ENCODE results near the gene RPS21. TPM values are rescaled to one million over a fixed set of nuclear protein-coding genes. Genes with fewer than 3 reads are reported as not detected.

The RPS21 gene
- total and polyA plus RNA-seq, 2 of the 13 experiments (the other 11 are each of a cell fraction or from before 2014, with no cell fraction given) = 2,647 to 11,063 TPM

- TF ChIP-seq TRAFD1 (CRISPR knock-in tag; IDR thresholded peaks at IDR 0.05; ENCODE audit: borderline replicate concordance) (no peak), STAG1 (CRISPR knock-in tag; IDR thresholded peaks at IDR 0.05) (no peak), ZBTB44 (CRISPR knock-in tag; IDR thresholded peaks at IDR 0.05) (no peak), ZNF503 (CRISPR knock-in tag; IDR thresholded peaks at IDR 0.05) (no peak), ZNF251 (CRISPR knock-in tag; IDR thresholded peaks at IDR 0.05) (no peak), ZNF3 (CRISPR knock-in tag; IDR thresholded peaks at IDR 0.05) (no peak; the same call in 1 of the 2 replicates), ZNF772 (CRISPR knock-in tag; IDR thresholded peaks at IDR 0.05) (0 out of 2 replicates have a peak, but pooled peaks have one; percentile 44), FOXK1 (CRISPR knock-in tag; IDR thresholded peaks at IDR 0.05; ENCODE audit: borderline replicate concordance, low read depth) (no peak), CENPBD1 (CRISPR knock-in tag; IDR thresholded peaks at IDR 0.05; ENCODE audit: borderline replicate concordance, low read depth) (no peak), ZNF276 (CRISPR knock-in tag; IDR thresholded peaks at IDR 0.05; ENCODE audit: low read depth) (peak; percentile 20; the same call in 1 of the 2 replicates), NFYB (CRISPR knock-in tag; IDR thresholded peaks at IDR 0.05) (no peak)
- TF ChIP-seq, protein P1, sequence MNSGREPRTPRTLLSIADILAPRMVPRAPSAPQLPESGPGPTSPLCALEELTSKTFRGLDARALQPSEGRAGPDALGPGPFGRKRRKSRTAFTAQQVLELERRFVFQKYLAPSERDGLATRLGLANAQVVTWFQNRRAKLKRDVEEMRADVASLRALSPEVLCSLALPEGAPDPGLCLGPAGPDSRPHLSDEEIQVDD (CRISPR knock-in tag; IDR thresholded peaks at IDR 0.05; ENCODE audit: borderline replicate concordance) = no peak; the same call in 1 of the 2 replicates
- TF ChIP-seq, protein P2, sequence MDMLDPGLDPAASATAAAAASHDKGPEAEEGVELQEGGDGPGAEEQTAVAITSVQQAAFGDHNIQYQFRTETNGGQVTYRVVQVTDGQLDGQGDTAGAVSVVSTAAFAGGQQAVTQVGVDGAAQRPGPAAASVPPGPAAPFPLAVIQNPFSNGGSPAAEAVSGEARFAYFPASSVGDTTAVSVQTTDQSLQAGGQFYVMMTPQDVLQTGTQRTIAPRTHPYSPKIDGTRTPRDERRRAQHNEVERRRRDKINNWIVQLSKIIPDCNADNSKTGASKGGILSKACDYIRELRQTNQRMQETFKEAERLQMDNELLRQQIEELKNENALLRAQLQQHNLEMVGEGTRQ (IDR thresholded peaks at IDR 0.05; ENCODE audit: low read depth, low read length) = no peak
- TF ChIP-seq, protein P2 (CRISPR knock-in tag; IDR thresholded peaks at IDR 0.05; ENCODE audit: borderline replicate concordance) = no peak
- TF ChIP-seq, protein P3, sequence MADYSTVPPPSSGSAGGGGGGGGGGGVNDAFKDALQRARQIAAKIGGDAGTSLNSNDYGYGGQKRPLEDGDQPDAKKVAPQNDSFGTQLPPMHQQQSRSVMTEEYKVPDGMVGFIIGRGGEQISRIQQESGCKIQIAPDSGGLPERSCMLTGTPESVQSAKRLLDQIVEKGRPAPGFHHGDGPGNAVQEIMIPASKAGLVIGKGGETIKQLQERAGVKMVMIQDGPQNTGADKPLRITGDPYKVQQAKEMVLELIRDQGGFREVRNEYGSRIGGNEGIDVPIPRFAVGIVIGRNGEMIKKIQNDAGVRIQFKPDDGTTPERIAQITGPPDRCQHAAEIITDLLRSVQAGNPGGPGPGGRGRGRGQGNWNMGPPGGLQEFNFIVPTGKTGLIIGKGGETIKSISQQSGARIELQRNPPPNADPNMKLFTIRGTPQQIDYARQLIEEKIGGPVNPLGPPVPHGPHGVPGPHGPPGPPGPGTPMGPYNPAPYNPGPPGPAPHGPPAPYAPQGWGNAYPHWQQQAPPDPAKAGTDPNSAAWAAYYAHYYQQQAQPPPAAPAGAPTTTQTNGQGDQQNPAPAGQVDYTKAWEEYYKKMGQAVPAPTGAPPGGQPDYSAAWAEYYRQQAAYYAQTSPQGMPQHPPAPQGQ (CRISPR knock-in tag; IDR thresholded peaks at IDR 0.05; ENCODE audit: borderline replicate concordance) = peak; percentile 2; the same call in 1 of the 2 replicates
Observed at GRCh38 chr20:62368392-62368975, 18.4 kb upstream of the RPS21 start (continued).

All from HepG2 (cell line).